Measurements from ENCODE around the gene FOXC2.

Gene FOXC2

GRCh38 chr16:86593913-86594620, 27.4 kb downstream of the FOXC2 start:
- DNase-seq, result no peak

- DNase-seq, result no peak
Measured at GRCh38 chr16:86594721-86595120, 28.1 kb downstream of the FOXC2 start.

DNA sequence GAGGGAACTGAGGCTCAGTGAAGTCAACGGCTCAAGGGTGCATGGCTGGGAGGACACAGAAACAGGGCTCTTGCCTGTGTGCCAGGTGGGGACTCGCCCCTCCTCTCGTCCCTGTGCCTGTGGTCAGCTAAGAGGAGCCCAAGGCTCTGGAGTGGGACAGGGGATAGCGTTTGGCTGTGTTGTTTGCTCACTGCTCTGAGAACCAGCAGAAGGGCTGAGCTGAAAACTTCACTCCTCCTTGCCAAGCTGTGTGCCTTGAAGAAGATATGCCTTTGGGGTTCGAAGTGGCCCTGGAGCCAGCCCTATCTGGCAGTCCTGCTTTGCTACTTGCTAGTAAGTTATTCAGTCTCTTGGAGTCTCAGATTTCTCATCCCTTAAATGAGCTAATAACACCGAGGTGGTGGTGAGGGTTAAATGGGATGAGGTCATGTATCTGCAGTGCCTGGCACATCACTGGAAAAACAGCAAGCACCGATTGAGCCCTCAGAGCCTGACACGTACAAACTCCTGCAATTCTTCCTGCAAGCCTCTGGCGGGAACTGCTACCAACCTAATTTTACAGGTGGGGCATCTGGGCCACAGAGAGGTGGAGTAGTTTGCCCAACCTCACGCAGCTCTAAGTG, 29.5 kb downstream of the FOXC2 start:
- no peak for DNase-seq

DNA sequence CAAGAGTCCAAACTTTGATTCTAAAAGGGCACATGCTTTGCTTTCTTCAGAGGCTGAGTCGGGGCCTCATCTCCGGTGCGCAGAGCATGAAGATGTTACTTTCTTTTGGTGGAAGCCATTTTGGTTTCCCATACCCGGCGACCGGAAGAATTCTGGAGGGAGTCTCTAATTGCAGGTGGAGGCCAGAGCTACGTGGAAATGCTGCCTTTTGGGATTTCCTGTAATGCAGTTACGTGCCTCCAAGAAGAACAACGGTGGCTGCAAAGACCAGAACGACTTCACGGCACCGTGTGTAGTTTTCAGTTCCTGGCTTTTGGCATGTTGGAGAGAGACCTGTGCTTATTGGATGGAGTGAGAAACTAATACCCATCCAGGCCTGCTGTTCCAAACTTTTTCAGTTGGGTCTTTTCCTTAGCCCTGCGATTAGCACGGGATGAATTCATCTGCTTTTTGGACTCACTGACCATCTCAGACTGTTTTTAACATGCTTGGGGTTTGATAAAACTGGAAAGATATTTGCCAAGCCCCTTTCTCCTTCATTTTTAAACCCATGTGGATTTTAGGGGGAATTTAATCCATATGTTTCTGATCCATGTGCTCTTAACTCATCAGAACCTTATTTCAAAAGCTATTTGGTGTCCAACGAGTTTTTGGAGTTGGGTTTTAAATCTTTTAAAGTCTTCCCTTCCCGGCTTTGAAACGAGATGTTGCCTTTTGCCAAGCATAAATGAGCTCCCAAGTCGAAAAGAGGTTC, 30.7 kb downstream of the FOXC2 start:
- no peak for DNase-seq

DNA sequence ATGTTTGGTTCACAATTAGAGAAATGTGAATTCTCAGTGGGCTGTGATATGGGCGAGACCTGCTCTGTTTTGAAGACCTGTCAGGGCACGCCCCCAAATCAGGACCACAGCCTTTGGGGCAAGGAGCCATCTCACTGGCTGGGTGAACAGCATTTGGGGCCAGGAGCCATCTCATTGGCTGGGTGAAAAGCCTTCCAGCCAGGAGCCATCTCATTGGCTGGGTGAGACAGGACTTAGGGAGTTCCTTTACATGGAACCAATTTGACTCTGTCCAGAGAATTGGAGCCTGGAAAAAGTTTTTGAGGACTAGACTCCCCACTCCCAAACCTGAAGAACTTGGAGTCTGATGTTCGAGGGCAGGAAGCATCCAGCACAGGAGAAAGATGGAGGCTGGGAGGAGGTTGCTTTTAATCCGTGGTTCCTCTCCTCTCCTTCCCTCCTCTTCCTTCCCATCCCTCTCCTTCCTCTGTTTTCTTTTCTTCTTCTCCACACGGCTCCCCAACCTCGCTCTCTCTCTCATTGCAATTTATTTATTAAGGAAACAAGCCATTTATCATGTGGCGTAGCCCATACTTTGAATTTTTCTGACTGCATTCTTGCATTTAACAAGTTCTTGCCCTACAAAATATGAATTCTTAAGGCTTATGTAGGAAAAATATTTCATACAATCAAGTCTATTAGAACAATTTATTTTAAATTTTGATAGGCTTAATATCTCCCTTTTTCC, 31.4 kb downstream of the FOXC2 start:
- no peak for DNase-seq

- no peak for DNase-seq
Measured at GRCh38 chr16:86598607-86599565, 32.3 kb downstream of the FOXC2 start.

- DNase-seq, result no peak
Measured at GRCh38 chr16:86601356-86601755, 34.7 kb downstream of the FOXC2 start.

DNA sequence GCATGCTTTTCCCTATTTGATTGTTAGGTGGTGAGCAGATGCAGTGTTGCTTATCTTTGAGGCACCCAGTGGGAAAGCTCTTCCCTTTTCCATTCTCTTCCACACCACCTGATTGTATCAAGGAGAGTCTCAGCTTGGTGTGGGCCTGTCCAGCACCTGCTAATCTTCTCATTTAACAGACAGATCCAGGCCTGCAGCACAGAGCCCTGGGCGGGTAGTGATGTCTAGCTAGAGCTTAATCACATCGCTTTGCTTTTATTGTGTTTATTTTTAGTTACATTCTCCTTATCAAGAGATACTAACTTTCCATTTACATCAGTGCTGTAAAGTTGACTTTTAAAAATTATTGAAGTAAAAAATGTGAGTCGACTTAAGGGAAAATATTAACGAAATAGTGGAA, 35.9 kb downstream of the FOXC2 start:
- no peak for DNase-seq

DNA sequence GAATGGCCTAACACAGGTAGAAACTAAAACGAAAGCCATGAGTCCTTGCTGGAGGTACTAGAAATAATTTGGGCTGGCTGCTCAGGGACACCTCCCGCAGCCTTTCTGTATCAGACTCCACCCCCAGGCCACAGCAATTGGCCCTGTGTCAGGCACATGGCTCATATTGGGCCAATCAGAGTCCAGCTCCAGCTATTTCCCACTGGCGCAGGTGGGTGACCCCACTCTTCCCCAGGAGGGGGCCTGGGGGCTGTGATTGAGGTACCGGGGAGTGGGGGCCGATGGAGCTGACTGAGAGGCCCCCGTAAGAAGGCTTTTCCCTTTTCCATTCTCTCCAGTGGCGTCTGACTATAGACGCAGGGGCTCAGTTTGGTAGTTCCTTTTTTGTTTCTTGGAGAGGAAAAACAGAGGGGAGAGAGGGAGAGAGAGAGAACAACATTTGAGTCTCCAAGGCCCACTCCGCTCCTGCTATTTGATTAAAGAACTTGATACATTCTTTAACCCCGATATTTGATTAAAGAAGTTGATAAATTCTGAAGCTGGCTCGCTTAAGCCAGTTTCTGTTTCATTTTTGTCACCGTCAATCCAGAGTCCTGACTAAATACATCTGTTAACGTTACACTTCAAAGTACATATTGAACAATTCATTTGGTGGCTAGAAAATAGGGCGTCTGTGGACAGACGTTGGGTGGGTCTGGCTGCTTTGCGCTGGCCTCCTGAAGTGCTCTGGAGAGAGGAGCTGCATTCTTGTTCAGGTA, 38.0 kb downstream of the FOXC2 start:
- DNase-seq, result peak; percentile 52

DNA sequence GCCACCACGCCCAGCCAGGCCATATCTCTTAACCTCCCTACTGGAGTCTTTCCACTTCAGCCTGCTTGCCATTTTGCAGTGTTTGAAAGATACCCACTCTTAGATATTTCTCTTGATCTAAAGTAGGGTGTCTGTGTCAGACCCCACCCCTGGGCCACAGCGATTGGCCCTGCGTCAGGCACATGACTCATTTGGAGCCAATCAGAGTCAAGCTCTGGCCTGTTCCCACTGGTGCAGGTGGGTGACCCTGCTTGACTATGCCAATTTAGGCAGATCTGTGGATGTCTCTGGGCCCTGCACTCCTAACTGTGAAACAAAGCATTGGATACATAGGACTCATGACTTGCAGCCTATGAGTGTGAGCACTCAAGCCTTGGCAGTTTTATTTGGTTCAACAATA, 39.3 kb downstream of the FOXC2 start:
- no peak for DNase-seq

- DNase-seq, result no peak
Measured at GRCh38 chr16:86608301-86608747, 41.7 kb downstream of the FOXC2 start.

- no peak for DNase-seq
Measured at GRCh38 chr16:86609115-86609514, 42.5 kb downstream of the FOXC2 start.

DNA sequence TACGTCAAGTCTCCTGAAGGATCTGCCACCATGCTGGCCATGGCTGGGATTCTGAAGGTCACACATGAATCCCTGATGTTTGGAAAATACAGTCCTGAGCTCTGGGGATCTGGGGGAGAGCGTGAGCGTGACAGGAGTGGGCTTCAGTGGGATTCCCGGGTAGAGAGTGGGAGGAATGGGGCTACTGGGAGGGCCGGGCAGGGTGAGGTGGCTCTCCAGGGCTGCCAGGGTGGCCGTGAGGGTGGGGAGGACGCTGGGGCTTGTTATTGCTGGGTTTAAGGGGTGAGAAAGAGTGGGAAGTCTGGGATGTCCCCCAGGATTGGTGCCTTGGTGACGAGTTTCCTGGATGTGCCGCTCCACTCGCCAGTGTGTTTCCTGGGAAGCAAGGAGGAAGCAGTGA, 43.0 kb downstream of the FOXC2 start:
- no peak for DNase-seq

GRCh38 chr16:86610779-86611524, 44.3 kb downstream of the FOXC2 start:
- no peak for DNase-seq

DNA sequence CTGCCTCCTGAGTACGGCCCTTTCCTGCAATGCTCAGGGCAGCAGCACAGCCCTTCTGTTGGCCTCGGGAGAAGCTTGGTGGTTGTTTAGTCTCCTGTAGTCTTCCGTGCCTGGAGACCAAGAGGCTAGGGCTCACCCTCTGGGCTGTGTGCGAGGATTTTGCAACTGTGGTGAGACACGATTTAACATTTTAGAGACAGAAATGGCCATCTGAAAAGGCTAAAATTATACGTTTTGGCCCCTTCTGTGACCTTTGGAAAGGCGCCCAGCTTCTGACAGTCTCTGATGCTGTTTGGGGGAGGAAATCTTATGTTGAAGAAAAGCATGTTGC, 44.9 kb downstream of the FOXC2 start:
- DNase-seq, result no peak

- DNase-seq, result no peak
Measured at GRCh38 chr16:86611941-86612340, 45.3 kb downstream of the FOXC2 start.

DNA sequence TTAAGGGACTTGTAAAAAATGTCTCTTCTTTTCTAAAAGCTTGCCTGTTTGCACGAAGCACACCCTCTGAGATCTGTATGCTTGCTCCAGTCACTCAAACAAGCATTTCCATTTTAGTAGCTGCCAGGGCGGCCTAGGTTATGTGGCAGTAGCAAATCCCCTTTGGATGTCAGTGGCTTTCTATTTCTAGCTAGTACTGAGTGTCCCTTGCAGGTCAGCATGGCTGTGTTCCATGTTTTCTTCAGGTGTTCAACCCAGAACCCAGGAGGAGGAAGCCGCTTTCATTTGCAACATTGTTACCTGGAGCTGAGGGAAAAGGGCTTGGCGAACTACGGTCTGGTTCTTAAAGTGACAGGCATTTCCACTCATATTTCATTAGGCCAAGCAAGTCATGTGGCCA, 48.1 kb downstream of the FOXC2 start:
- DNase-seq, result no peak

- no peak for DNase-seq
Measured at GRCh38 chr16:86616906-86617305, 50.3 kb downstream of the FOXC2 start.

DNA sequence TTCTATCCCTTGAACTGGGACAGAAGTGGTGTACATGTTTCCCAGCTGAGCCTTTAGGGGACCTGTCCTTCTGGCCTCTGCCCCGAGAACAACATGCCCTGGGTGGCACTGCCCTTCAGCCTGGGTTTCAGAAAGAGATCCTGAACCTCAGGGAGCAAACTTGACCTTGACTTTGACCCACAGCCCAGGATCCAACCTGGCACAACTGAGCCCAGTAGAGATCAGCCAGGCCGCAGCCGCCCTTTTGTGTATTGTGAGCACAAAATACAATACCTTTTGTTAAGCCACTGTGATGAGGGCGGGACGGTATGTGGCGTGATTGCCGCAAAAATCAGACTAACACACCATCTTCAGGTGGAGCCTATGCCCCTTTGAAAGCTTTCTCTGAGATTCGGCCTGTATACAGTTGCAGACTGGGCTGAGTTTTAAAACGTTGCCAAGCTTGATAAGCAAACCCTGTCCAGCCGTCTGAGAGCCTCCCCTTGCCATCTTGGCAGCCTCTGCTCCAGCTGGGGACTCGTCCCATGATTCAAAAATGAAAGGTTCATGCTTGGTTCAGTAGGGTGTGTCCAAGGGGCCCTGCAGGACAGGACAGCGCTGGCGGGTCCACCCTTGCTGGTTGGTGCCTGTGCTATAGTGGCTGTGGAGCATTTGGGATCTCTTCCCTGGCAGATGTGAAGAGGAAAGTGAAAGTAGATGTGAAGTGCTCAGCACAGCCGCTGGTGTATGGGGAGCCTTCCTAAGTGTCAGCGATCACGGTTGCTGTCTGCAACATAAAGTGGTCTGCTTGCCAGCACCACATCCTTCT, 52.0 kb downstream of the FOXC2 start:
- DNase-seq, result no peak

All from CD4-positive, alpha-beta T cell treated with Interferon gamma for 1 hour (primary cell).